ENCODE data around the gene NABP1.

Gene NABP1

GRCh38 chr2:191678437-191679100 is 633 bp downstream of the NABP1 start:
- no peak for DNase-seq (ENCODE audit: low read depth in 2 of 2, low spot score in 1 of 2)

- DNase-seq (ENCODE audit: low read depth in 2 of 2, low spot score in 1 of 2) = no peak
Observed at GRCh38 chr2:191679818-191680600, 2.1 kb downstream of the NABP1 start.

- DNase-seq (ENCODE audit: low read depth in 2 of 2, low spot score in 1 of 2) = no peak
Observed at GRCh38 chr2:191680639-191681038, 2.7 kb downstream of the NABP1 start.

GRCh38 chr2:191682126-191682525 is 4.2 kb downstream of the NABP1 start:
- DNase-seq (ENCODE audit: low read depth in 2 of 2, low spot score in 1 of 2) = no peak

GRCh38 chr2:191686066-191686465 is 8.1 kb downstream of the NABP1 start:
- DNase-seq (ENCODE audit: low read depth in 2 of 2, low spot score in 1 of 2) = no peak

GRCh38 chr2:191686729-191687128 is 8.8 kb downstream of the NABP1 start:
- no peak for DNase-seq (ENCODE audit: low read depth in 2 of 2, low spot score in 1 of 2)

- no peak for DNase-seq (ENCODE audit: low read depth in 2 of 2, low spot score in 1 of 2)
Observed at GRCh38 chr2:191687867-191688266, 9.9 kb downstream of the NABP1 start.

- no peak for DNase-seq (ENCODE audit: low read depth in 2 of 2, low spot score in 1 of 2)
Observed at GRCh38 chr2:191688934-191689695, 11.2 kb downstream of the NABP1 start.

GRCh38 chr2:191690327-191690726 is 12.4 kb downstream of the NABP1 start:
- DNase-seq (ENCODE audit: low read depth in 2 of 2, low spot score in 1 of 2) = no peak

GRCh38 chr2:191691016-191691735 is 13.2 kb downstream of the NABP1 start:
- no peak for DNase-seq (ENCODE audit: low read depth in 2 of 2, low spot score in 1 of 2)

- no peak for DNase-seq (ENCODE audit: low read depth in 2 of 2, low spot score in 1 of 2)
Observed at GRCh38 chr2:191691898-191692297, 14.0 kb downstream of the NABP1 start.

GRCh38 chr2:191692502-191693115 is 14.7 kb downstream of the NABP1 start:
- DNase-seq (ENCODE audit: low read depth in 2 of 2, low spot score in 1 of 2) = no peak

GRCh38 chr2:191693166-191693565 is 15.2 kb downstream of the NABP1 start:
- DNase-seq (ENCODE audit: low read depth in 2 of 2, low spot score in 1 of 2) = no peak

- no peak for DNase-seq (ENCODE audit: low read depth in 2 of 2, low spot score in 1 of 2)
Observed at GRCh38 chr2:191693778-191694177, 15.8 kb downstream of the NABP1 start.

- no peak for DNase-seq (ENCODE audit: low read depth in 2 of 2, low spot score in 1 of 2)
Observed at GRCh38 chr2:191696001-191696400, 18.1 kb downstream of the NABP1 start.

- no peak for DNase-seq (ENCODE audit: low read depth in 2 of 2, low spot score in 1 of 2)
Observed at GRCh38 chr2:191696966-191697365, 19.0 kb downstream of the NABP1 start.

GRCh38 chr2:191697870-191698269 is 19.9 kb downstream of the NABP1 start:
- DNase-seq (ENCODE audit: low read depth in 2 of 2, low spot score in 1 of 2) = no peak

- no peak for DNase-seq (ENCODE audit: low read depth in 2 of 2, low spot score in 1 of 2)
Observed at GRCh38 chr2:191699341-191699945, 21.5 kb downstream of the NABP1 start.

GRCh38 chr2:191701029-191701428 is 23.1 kb downstream of the NABP1 start:
- no peak for DNase-seq (ENCODE audit: low read depth in 2 of 2, low spot score in 1 of 2)

- DNase-seq (ENCODE audit: low read depth in 2 of 2, low spot score in 1 of 2) = no peak
Observed at GRCh38 chr2:191701696-191702095, 23.8 kb downstream of the NABP1 start.
